GM19043 (cell line): ENCODE measurements around the gene SSC5D.

Experiments used
- ATAC-seq: cut with Tn5 transposase; IDR thresholded peaks from one replicate; pipeline ENCODE4 v1.9.1; 2021; ENCODE audit warnings: low read depth; ENCODE audit not compliant: unreplicated experiment

Gene SSC5D

DNA sequence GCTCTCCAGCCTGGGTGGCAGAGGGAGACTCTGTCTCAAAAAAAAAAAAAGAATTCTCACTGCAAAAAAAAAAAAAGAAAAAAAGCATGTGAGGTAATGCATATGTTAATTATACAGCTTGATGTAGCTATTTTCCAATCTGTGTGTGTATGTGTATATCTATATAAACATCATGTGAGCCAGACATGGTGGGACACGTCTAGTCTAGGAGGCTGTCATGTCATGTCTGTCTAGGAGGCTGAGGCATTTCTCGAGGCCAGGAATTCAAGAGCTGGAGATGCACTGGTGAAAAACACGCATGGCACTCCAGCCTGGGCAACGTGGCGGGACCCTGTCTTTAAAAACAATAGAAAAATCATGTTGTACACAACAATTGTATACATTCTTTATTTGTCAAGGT, 64.0 kb downstream of the SSC5D start:
- ATAC-seq, result no peak

DNA sequence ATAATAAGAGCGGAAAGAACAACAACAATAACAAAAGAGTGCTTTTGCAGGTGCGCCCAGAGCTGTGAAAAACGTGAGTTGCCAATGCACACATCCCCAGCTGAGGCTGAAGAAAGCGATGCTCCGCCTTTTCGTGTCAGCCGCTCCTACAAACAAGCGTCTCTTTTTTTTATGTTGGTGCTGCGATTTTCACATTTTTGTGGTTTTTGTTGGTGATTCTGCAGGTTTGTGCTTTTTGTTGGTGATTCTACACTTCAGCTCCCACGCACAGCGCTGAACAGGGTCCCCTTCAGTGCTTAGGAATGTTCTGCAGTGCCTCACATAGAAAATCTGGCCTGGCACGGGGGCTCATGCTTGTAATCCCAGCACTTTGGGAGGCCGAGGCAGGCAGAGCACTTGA, 64.4 kb downstream of the SSC5D start:
- ATAC-seq, result no peak

DNA sequence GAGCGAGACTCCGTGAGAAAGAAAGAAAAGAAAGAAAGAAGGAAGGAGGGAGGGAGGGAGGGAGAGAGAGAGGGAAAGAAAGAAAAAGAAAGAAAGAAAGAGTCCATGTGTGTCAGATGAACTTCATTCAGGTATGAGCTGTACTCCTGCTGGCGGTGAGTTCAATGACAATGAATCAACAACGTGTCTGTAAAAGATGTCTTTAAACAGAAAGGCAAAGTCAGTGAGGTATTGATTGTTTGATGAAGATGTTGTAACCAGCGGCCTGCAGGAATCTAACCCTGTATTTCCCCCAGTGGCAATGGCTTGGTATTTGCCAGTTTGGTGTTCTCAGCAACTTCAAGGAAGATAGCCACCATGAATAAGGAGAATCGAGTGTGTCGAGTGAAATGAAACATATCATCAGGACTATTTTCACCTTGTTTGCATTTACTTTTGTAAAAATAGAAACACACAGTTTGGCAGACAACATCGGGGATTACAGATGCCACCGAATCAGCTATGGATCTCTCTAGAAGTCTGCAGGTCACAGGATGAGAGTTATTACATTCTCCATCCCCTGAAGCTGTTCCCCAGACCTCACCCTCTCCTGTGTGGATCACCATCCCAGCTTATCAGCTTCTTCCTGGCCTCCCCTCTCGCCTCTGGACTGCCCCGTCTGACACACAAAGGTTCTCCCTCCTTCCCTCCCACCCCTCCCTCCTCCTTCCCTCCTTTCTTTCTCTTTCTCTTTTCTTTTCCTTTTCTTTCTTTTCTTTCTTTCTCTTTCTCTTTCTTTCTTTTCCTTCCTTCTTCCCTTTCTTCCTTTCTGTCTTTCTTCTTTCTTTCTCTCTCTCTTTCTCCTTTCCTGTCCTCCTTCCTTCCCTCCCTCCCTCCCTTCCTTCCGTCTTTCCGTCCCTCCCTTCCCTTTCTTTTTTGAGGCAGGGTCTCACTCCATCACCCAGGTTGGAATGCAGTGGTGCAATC, 65.3 kb downstream of the SSC5D start:
- no peak for ATAC-seq

DNA sequence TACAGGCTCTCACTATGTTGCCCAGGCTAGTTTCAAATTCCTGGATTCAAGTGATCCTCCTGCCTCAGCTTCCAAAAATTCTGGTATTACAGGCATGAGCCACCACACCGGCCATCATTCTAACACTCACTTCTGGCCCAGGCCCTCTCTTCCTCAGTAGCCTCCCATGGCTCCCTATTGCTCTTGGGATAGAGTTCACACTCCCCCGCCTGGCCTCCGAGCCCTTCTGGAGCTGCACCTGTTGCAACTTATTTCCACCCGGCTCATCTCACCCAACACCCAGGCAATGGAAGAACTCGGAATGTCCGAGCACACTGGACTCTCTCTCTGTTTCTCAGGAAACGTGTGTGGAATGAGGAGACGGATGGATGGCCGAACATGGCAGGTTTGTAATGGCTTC, 66.1 kb downstream of the SSC5D start:
- ATAC-seq, result no peak

DNA sequence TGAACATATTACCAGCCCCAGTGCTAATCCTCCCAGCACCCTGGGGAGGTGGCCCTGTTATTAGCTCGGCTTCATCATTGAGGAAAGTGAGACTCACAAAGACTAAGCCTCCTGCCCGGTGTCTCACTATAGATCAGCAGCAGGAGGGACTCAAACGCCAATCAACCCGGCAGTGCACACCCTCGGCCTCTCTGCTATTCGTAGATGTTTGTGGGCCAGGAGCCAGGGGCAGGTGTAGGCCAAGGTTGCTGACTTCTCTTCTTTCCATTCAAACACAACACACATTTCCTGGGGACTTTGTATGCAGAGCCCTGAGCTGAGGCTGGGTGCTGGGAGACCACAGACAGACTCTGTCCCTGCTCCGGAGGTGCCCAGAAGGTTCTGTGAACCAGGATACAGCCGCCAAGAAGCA, 66.5 kb downstream of the SSC5D start:
- no peak for ATAC-seq

DNA sequence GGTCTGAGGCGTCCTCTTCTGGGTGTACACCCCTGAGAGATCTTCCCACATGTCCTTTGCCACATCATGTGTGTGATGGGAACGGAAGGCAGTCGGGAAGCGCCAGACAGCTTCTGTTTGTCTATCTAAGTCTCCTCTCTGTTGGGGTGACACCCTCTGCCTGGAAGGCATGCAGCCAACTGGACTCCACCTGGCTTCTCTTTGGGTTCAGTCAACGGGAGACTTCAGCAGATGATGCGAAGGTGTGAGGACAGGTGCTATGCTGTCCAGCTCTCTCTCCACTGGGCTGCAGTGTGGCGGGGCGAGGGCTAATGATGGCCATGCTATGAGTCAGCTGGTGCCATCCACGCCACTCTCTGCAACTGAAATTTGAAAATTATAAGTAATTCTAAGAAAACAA, 71.4 kb downstream of the SSC5D start:
- ATAC-seq, result no peak

DNA sequence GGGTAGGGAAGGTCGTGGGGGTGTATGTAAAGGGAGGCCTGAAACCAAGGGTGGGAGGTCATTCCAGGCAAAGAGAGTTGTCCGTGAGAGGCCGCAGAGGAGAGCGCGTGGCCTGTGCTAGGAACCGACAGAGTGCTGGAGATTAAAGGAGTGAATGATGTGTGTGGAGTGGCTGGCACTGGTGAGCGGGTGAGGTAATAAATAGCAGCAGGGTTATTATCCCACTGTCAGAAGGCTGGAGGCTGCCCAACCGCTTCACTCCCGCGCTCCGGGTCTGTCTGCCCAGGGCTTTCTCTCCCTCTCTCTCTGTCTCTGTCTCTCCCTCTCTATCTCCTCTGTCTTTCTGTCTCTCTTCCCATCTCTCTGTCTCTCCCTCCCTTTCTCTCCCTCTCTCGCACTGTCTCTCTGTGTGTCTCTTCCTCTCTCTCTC, 75.0 kb downstream of the SSC5D start:
- no peak for ATAC-seq

DNA sequence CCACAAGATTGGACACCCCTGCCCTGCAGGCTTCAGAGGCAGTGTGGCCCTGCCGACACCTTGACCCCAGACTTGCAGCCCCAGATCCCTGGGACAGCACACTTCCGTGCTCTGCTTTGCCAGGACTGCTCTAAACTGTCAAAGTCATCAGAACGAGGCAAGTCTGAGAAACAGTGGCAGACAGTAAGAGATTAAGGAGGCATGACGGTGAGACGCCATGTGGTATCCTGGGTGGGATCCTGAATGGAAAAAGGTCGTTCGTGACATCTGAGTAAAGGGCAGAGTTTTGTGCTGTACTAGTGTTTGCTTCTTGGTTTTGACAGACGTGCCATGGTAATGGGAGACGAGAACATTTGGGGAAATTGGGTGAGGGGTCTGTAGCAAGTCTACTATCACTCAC, 78.6 kb downstream of the SSC5D start:
- ATAC-seq, result no peak

DNA sequence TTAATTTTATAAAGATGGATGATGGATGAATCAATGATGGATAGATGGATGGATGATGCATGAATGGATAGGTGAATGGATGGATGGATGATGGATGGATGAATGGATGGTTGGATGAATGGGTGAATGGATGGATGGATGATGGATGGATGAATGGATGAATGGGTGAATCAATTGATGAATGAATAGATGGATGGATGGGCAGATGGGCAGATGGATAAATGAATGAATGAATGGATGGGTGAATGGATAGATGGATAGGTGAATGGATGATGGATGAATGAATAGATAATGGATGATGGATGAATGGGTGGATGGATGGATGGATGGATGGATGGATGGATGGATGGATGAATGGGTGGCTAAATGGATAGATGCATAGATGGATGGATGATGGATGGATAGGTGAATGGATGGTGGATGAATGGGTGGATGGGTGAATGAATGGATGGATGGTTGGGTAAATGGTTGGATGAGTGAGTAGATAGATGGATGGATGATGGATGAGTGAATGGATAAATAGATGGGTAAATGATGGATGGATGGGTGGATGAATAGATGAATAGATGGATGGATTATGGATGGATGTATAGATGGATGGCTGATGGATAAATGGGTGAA, 79.6 kb downstream of the SSC5D start:
- ATAC-seq, result no peak
